Endothelial cell of umbilical vein (primary cell): ENCODE data around the gene THAP11. TPM values are rescaled to one million over a fixed set of nuclear protein-coding genes. Genes with fewer than 3 reads are reported as not detected.

ENCODE experiments used
- BruUV-seq: library from RNA; stranded (reverse); fragments of 400-500 nt; replicated peaks from 2 replicates; lab custom pipeline; 2021; lab: Mats Ljungman, UMichigan
- CTCF ChIA-PET: fragments of 300-600, 350-600 bp; sonication (Branson Sonifier 250); formaldehyde crosslinking; loops from one replicate; lab custom pipeline; 2021; ENCODE audit warnings: antibody characterized with exemption, inconsistent platforms; lab: Charles Lee
- POLR2A ChIA-PET: fragments of 300-600, 350-600 bp; sonication (Branson Sonifier 250); formaldehyde crosslinking; loops from one replicate; lab custom pipeline; 2021; ENCODE audit warnings: antibody characterized with exemption, inconsistent platforms; lab: Charles Lee
- DNase-seq: peaks from one replicate; pipeline ENCODE4 v3.0.0-alpha.2; 2011; ENCODE audit warnings: low read depth, low spot score
- FAIRE-seq: peaks from 2 replicates; lab custom pipeline; 2011; peaks lifted over from hg19 to GRCh38; lab: Jason Lieb, UNC
- H2AFZ ChIP-seq: 2 replicates; pipeline ENCODE4 v1.6.0; 2012; ENCODE audit warnings: low read depth, low read length, control low read depth, inconsistent platforms
- H3K27ac ChIP-seq: 2 replicates; pipeline ENCODE4 v1.5.1; 2011; ENCODE audit warnings: low read depth, mild to moderate bottlenecking, control low read depth, low read length, moderate library complexity; ENCODE audit not compliant: insufficient read depth
- H3K27me3 ChIP-seq, 2 experiments: 2 replicates each; pipeline versions ENCODE4 v1.6.0 to v1.6.1; 2011; ENCODE audit warnings: low read length in 2 of 2, mixed read lengths in 1 of 2; ENCODE audit not compliant: control insufficient read depth in 2 of 2, insufficient read depth in 2 of 2
- H3K36me3 ChIP-seq, 2 experiments: 2 replicates in 1 of 2; 3 replicates in 1 of 2; pipeline ENCODE4 v1.5.1; 2011; ENCODE audit warnings: low read length in 2 of 2, mild to moderate bottlenecking in 1 of 2, moderate library complexity in 1 of 2; ENCODE audit not compliant: control insufficient read depth in 2 of 2, insufficient read depth in 2 of 2; ENCODE audit errors: extremely low read depth in 1 of 2
- H3K4me1 ChIP-seq: 3 replicates; pipeline ENCODE4 v1.5.1; 2011; ENCODE audit warnings: mild to moderate bottlenecking, low read length; ENCODE audit not compliant: control insufficient read depth, insufficient read depth; ENCODE audit errors: extremely low read depth
- H3K4me2 ChIP-seq: 2 replicates; pipeline ENCODE4 v1.6.1; 2011; ENCODE audit warnings: low read length, control low read depth, mixed read lengths; ENCODE audit not compliant: insufficient read depth
- H3K4me3 ChIP-seq, 3 experiments: fragments of 200-600 bp in 1 of 3; sonication (generic), shearing (Covaris generic) in 1 of 3; replicated peaks in 1 of 3; 2 replicates each; pipeline ENCODE4 v1.5.1; 2011 to 2016; ENCODE audit warnings: control low read depth in 3 of 3, low read length in 3 of 3, mild to moderate bottlenecking in 2 of 3, inconsistent platforms in 1 of 3, low read depth in 1 of 3, moderate library complexity in 1 of 3; ENCODE audit not compliant: insufficient read depth in 1 of 3
- H3K79me2 ChIP-seq: 2 replicates; pipeline ENCODE4 v1.6.0; 2012; ENCODE audit warnings: low read length, inconsistent platforms; ENCODE audit not compliant: control insufficient read depth, insufficient read depth
- H3K9ac ChIP-seq: replicated peaks from 2 replicates; pipeline ENCODE3; 2011; ENCODE audit warnings: low read length, control low read depth; ENCODE audit not compliant: insufficient read depth; ENCODE audit errors: extremely low read depth
- H3K9me1 ChIP-seq: replicated peaks from 3 replicates; pipeline ENCODE4 v1.6.0; 2011; ENCODE audit warnings: mild to moderate bottlenecking, low read length; ENCODE audit not compliant: control insufficient read depth, insufficient read depth; ENCODE audit errors: extremely low read depth
- H3K9me3 ChIP-seq: replicated peaks from 2 replicates; pipeline ENCODE4 v1.5.1; 2012; ENCODE audit warnings: low read length, inconsistent platforms; ENCODE audit not compliant: control insufficient read depth, insufficient read depth
- H4K20me1 ChIP-seq: replicated peaks from 2 replicates; pipeline ENCODE3; 2011; ENCODE audit warnings: mild to moderate bottlenecking, low read length; ENCODE audit not compliant: control insufficient read depth, insufficient read depth; ENCODE audit errors: extremely low read depth
- CTCF ChIP-seq, 2 donors: IDR thresholded peaks; 1 replicate in 1 of 2; 2 replicates in 1 of 2; pipeline ENCODE4 v1.5.1; 2011; ENCODE audit warnings: low read length in 2 of 2, mild to moderate bottlenecking in 2 of 2, moderate library complexity in 2 of 2, control low read depth in 1 of 2, inconsistent platforms in 1 of 2, low read depth in 1 of 2; ENCODE audit not compliant: insufficient read depth in 1 of 2; ENCODE audit errors: extremely low read depth in 1 of 2
- EZH2 ChIP-seq: IDR thresholded peaks from 2 replicates; pipeline ENCODE4 v1.6.1; 2012; ENCODE audit warnings: borderline replicate concordance, low read depth, mild to moderate bottlenecking, moderate library complexity, low read length, inconsistent platforms; ENCODE audit not compliant: severe bottlenecking
- GATA2 ChIP-seq: IDR thresholded peaks from 2 replicates; pipeline ENCODE4 v1.7.0; 2011; ENCODE audit warnings: low read depth, mild to moderate bottlenecking, moderate library complexity, mixed read lengths, low read length; ENCODE audit not compliant: insufficient read length, insufficient read depth
- JUN ChIP-seq: IDR thresholded peaks from 2 replicates; pipeline ENCODE4 v1.6.1; 2011; ENCODE audit warnings: borderline replicate concordance, low read depth; ENCODE audit not compliant: insufficient read length, insufficient read depth
- MAX ChIP-seq: IDR thresholded peaks from 2 replicates; pipeline ENCODE4 v1.6.1; 2011; ENCODE audit not compliant: insufficient read depth, insufficient read length
- MYC ChIP-seq: IDR thresholded peaks from one replicate; pipeline ENCODE4 v1.6.1; 2011; ENCODE audit warnings: mild to moderate bottlenecking, low read depth, low read length
- POLR2A ChIP-seq: IDR thresholded peaks from 2 replicates; pipeline ENCODE4 v1.6.1; 2012; ENCODE audit warnings: low read depth, mild to moderate bottlenecking, control low read depth, low read length
- POLR2AphosphoS5 ChIP-seq: IDR thresholded peaks from 2 replicates; pipeline ENCODE4 v1.6.1; 2012; ENCODE audit warnings: low read depth, mild to moderate bottlenecking, control low read depth, low read length, moderate library complexity; ENCODE audit not compliant: insufficient read depth
- dilution Hi-C: fragments of 300-500 bp; cut with MboI; formaldehyde crosslinking; loops from one replicate; pipeline ENCODE4 v1.15.0; 2019; ENCODE audit warnings: low sequenced_read_pairs; ENCODE audit not compliant: extremely low pct_ligation_motif_present
- intact Hi-C: fragments of 100-400 bp; cut with micrococcal nuclease; formaldehyde crosslinking; loops from one replicate; pipeline ENCODE4 v1.10.0; 2022
- polyA plus RNA-seq, 4 experiments: library from polyadenylated mRNA; depleted of rRNA in 3 of 4; stranded (reverse) in 3 of 4; unstranded in 1 of 4; fragments of >200 nt; gene quantifications; 2 replicates each; pipeline versions ENCODE4 v1.2.1 to v1.2.3, GENCODE V29; 2011 to 2012; ENCODE audit warnings: missing spikeins in 1 of 4
- total RNA-seq: library from RNA; stranded (reverse); gene quantifications from 2 replicates; pipeline ENCODE4 v1.2.3, GENCODE V29; 2021

Gene THAP11
- total and polyA plus RNA-seq, 2 donors (not counting 3 experiments of a cell fraction or from before 2014, with no cell fraction given), result 24.0 to 25.9 TPM

GRCh38 chr16:67804853-67805542 lies 37.1 kb upstream of the THAP11 start:
- POLR2A ChIA-PET, result no interaction called here
- intact Hi-C loops, result loop anchor here (10.0 kb wide), 1 partner anchor 280 kb away; the partner anchor contains the start of gene RIPOR1

More at GRCh38 chr16:67804853-67805542, 37.1 kb upstream of the THAP11 start:
- peak overlapping the region; percentile 89 for H3K9ac ChIP-seq
- H2AFZ ChIP-seq, result no peak overlapping the region
- BruUV-seq, result no TSS peak
- DNase-seq (peak; percentile 41), FAIRE-seq (peak; percentile 46)
- peaks cover 46% of the 10 kb centered on the region for H3K79me2 ChIP-seq
- peaks cover 11% of the 10 kb centered on the region for H3K4me1 ChIP-seq
- peaks cover 0 to 9% of the 10 kb centered on the region in 2 experiments for H3K36me3 ChIP-seq
- CTCF ChIA-PET, result interaction anchor here (0.5 kb wide), 1 partner anchor 11 kb away, joined by 4 read pairs; no protein-coding TSS in a partner anchor
- dilution Hi-C loops, result no loop called here
- H3K9me3 ChIP-seq, result no peaks in the 10 kb centered on the region
- no peaks in the 10 kb centered on the region for H3K9me1 ChIP-seq
- peak overlapping the region in 2 of 3 experiments; percentile 81 to 90 for H3K4me3 ChIP-seq
- H3K27ac ChIP-seq, result no peak overlapping the region
- peak overlapping the region; percentile 66 for H3K4me2 ChIP-seq
- no peak for TF ChIP-seq GATA2
- TF ChIP-seq EZH2, result no peak
- TF ChIP-seq CTCF (IDR thresholded peaks at IDR 0.05; ENCODE audit: extremely low read depth in 1 of 2, insufficient read depth in 1 of 2, low read depth in 1 of 2, low read length in 2 of 2), result no peak
- TF ChIP-seq POLR2AphosphoS5, result no peak
- TF ChIP-seq MAX, result no peak
- TF ChIP-seq MYC, result no peak
- TF ChIP-seq JUN, result no peak
- no peak for TF ChIP-seq POLR2A
- no peaks in the 10 kb centered on the region for H3K27me3 ChIP-seq
- H4K20me1 ChIP-seq, result no peaks in the 10 kb centered on the region
